NOMO-1 treated with dmso at 0.1 percent for 144 hours (cell line): ENCODE measurements around the gene TAX1BP3.

ENCODE experiments used
- DNase-seq: peaks from one replicate; lab custom pipeline; 2025; ENCODE audit not compliant: unreplicated experiment; lab: John Stamatoyannopoulos, UW

TAX1BP3 gene

DNA sequence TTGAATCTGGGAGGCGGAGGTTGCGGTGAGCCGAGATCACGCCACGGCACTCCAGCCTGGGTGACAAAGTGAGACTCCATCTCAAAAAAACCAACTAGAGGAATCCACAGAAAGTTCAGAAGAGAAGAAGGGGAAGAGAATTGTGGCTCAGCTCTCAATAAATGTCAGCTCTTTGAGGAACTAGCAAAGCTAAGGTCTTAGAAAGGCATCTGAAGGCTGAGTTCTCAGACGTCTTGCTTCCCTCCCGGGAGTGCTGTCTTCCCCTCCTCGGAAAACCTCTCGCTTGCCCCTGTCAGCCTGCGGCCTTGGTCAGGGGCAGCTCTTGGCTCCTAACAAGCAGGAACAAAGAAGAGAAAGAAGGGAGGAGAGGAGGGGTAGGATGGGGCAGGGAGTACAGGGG lies 37.6 kb downstream of the TAX1BP3 start:
- DNase-seq = no peak

DNA sequence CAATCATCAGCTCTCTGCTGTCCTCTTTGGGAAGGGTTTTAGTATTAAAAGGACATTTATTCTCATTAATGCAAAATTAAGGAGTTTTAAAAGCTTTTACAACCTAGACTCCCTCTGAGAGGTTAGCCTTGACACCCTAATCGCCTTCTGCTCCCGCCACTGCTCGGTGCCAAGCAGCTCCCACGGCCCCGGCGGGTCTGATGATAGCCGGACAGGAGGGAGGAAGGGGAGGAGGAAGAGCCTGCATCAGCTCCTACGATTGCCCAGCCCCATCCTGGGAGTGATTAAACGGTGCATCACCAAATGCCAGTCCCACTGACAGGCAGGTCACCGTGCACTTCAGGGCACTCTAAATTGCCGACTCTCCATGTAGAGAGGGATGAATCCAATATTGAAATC lies 40.6 kb downstream of the TAX1BP3 start:
- DNase-seq = no peak

DNA sequence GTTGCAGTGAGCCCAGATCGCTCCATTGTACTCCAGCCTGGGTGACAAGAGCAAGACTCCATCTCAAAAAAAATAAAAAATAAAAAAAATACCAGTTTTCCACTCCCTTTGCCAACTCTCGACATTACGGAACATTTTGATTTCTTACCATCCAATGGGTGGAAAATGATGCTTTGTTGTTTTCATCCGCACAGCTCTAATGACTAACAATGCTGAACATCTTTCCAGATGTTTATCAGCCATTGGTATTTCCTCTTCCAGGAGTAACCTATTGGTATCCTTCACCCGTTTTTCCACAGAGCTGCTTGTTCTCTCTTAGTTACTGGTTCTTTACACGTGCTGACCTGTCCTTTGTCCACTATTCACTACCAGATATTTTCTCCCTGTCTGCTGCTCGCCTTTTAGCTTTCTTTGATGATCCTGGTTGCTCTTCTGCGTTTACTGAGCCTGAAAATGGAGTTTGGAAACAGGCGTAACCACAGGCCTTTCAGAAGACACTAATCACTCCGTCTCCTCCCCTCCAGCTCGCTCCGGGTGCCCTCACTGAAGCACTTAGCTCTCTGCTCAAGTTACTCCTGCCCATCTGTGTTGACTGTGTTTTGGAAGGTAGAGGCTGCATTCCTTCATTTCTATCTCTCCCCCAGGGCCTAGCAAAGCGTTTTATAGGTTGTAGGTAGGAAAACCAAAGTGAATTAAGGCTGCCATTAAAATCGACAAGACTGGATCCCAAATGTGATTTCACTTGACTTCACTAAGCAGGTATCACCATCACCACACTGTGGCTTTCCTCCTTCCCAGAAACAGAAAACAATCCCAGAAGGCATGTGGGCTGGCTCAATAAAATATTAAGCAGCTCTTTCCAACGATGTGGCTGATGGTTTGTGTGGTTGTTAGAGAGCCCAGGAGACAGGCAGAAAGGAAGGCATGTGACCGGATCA lies 41.3 kb downstream of the TAX1BP3 start:
- no peak for DNase-seq

DNA sequence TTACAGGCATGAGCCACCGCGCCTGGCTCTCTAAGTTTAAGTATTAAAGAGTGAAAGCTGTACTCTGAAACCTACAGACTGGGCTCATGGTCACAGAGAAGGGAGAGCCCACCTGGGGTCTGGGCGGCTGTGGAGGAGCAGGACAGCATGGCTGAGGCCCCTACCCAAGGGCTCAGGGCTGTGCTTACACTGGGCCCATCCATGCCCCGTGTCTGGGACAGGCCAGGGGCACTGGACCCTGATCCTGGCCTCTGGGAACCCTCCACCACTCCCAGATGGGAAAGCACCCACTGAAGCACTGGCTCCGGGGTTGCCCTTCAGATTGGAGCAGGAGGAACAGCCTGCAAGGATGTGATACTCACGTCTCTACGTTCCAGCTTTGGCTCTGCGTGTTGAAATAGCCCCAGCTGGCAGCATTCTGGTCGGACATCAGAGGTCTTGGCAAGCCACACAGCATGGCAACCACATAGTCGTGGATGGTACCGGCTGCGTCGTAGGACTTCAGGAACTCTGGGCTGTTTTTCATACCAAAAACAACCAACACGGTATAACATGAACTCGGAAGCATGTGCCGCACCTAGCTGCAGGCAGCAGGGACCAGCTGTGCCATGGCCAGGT lies 45.3 kb downstream of the TAX1BP3 start:
- DNase-seq = no peak

DNA sequence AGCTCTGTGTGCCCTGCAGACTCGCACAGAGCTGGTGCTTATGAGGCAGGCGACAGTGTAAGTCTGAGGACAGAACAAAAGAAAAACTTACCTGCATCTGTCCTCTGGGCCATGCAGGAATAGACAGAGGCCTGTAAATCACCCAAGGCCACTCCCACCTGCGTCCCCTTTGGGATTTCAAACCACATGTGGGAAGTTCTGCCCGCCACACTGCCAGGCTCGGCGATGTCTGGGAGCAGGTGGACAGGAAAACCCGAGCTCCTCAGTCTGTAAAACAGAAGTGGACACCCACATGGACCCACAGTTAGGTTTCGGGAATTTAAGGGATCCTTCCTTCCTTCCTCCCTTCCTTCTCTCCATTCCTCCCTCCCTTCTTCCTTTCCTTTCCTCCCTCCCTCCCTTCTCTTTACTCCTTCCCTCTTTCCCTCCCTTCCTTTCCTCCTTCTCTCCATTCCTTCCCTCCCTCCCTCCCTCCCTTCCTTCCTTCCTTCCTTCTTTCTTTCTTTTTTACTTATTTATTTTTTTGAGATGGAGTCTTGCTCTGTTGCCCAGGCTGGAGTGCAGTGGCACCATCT lies 47.1 kb downstream of the TAX1BP3 start:
- DNase-seq = no peak

DNA sequence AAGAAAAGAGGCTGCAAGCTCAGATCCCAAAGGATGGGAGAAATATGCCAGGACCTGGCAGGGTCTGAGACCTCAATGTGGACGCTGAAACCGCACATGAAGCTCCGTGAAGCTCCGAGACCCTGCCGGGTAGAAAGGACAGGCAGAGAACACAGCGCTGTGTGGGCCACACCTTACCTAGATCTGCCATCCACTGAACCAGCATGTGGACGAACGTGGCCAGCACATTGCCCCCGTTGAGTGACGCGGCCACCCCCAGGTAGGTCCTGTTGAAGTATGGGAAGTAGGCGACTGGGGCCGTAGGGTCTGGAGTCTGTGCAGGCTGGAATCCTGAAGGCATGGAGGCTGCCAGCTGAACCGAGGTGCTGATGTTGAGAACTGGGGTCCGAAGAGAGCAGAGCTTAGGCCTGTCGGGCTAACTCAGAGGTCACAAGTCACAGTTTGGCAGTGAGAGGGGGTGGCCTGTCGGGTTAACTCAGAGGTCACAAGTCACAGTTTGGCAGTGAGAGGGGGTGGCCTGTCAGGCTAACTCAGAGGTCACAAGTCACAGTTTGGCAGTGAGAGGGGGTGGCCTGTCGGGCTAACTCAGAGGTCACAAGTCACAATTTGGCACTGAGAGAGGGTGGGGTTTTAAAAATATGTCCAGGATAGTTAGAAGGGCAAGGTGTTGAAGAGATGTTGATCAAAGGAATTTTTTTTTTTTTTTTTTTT lies 53.1 kb downstream of the TAX1BP3 start:
- DNase-seq = no peak

DNA sequence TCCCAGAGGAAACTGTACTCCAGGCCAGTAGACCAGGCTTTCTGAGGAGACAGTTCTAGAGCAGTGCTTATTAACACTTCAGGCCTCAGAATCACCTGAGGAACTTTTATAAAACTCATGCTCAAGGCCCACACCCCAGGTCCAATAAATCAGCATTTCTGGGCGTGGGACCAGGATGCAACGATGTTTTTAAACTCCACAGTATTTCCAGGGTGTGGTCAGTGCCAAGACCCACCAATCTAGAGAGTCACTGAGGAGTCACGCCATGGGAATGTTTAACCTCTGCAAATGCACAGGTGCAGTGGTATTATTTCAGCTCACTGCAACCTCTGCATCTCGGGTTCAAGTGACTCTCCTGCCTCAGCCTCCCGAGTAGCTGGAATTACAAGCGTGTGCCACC lies 55.3 kb downstream of the TAX1BP3 start:
- DNase-seq = no peak
